Stimulated activated effector memory CD8-positive, alpha-beta T cell treated with anti-CD3 and anti-CD28 coated beads, Interleukin-12 subunit alpha, Interleukin-12 subunit beta, amount 100 ng/mL, for 72 hours (primary cell): ENCODE data around the gene RFTN2.
"Not testable (repeated sequence)": the region's sequence is repeated elsewhere in the genome, so short reads cannot be mapped to it uniquely, and the experiment has no call there.

ENCODE experiments used
- ATAC-seq: fragments of 150-1000 bp; cut with Tn5 transposase; 2 replicates; pipeline ENCODE4 v1.10.0; 2021
- DNase-seq, 2 donors: peaks; one replicate each; pipeline ENCODE4 v3.0.0; 2021 to 2022; ENCODE audit warnings: low spot score in 2 of 2
- H3K27ac Mint-ChIP-seq: one replicate; pipeline ENCODE4 v1.8.0; 2022; ENCODE audit warnings: mild to moderate bottlenecking, mixed read lengths
- H3K36me3 Mint-ChIP-seq: one replicate; pipeline ENCODE4 v1.8.0; 2022; ENCODE audit warnings: mild to moderate bottlenecking, mixed read lengths
- H3K4me1 Mint-ChIP-seq: one replicate; pipeline ENCODE4 v1.8.0; 2022; ENCODE audit warnings: mixed read lengths
- H3K4me3 Mint-ChIP-seq: one replicate; pipeline ENCODE4 v1.8.0; 2022; ENCODE audit warnings: mild to moderate bottlenecking, mixed read lengths
- H3K9me3 Mint-ChIP-seq: one replicate; pipeline ENCODE4 v1.8.0; 2022; ENCODE audit warnings: mixed read lengths

RFTN2 gene

GRCh38 chr2:197675246-197675645 is at the start of gene RFTN2:
Gene RFTN2 (minus strand): TSS chr2:197675587. CDS start chr2:197675458, 129 bp downstream.
- Mint-ChIP-seq H3K36me3 (no peaks in the 10 kb centered on the region), H3K9me3 (no peaks in the 10 kb centered on the region), H3K27ac (no peak within 1 kb of the TSS), H3K4me3 (no peak within 1 kb of the TSS), H3K4me1 (peaks cover 5% of the 10 kb centered on the region)
- DNase-seq (no peak), ATAC-seq (no peak)

- peaks cover 6% of the 10 kb centered on the region for H3K4me1 Mint-ChIP-seq
- H3K27ac Mint-ChIP-seq = no peak overlapping the region
- no peak for DNase-seq
- peaks cover 18% of the 10 kb centered on the region for H3K36me3 Mint-ChIP-seq
- H3K9me3 Mint-ChIP-seq = no peaks in the 10 kb centered on the region
- no peak for ATAC-seq
- H3K4me3 Mint-ChIP-seq = no peak overlapping the region
Measured at GRCh38 chr2:197717863-197718262, 42.5 kb upstream of the RFTN2 start.

GRCh38 chr2:197713271-197713670 is 37.9 kb upstream of the RFTN2 start:
- Mint-ChIP-seq H3K36me3 (peaks cover 59% of the 10 kb centered on the region), H3K4me3 (no peak overlapping the region), H3K9me3 (no peaks in the 10 kb centered on the region), H3K4me1 (peaks cover 29% of the 10 kb centered on the region), H3K27ac (no peak overlapping the region)
- no peak for ATAC-seq
- no peak for DNase-seq

- peaks cover 40% of the 10 kb centered on the region for H3K4me1 Mint-ChIP-seq
Measured at GRCh38 chr2:197711578-197711977, 36.2 kb upstream of the RFTN2 start.

GRCh38 chr2:197710424-197711042 is 35.1 kb upstream of the RFTN2 start:
- H3K27ac Mint-ChIP-seq = no peak overlapping the region
- no peaks in the 10 kb centered on the region for H3K9me3 Mint-ChIP-seq
- peaks cover 46% of the 10 kb centered on the region for H3K4me1 Mint-ChIP-seq
- H3K4me3 Mint-ChIP-seq = no peak overlapping the region
- DNase-seq (no peak), ATAC-seq (peak; percentile 84)
- H3K36me3 Mint-ChIP-seq = peaks cover 71% of the 10 kb centered on the region

More at GRCh38 chr2:197711578-197711977, 36.2 kb upstream of the RFTN2 start:
- Mint-ChIP-seq H3K36me3 (peaks cover 63% of the 10 kb centered on the region), H3K9me3 (no peaks in the 10 kb centered on the region), H3K27ac (no peak overlapping the region), H3K4me3 (no peak overlapping the region)
- no peak for ATAC-seq
- no peak for DNase-seq

- not testable (repeated sequence) for H3K27ac Mint-ChIP-seq, DNase-seq, H3K9me3 Mint-ChIP-seq, ATAC-seq
- H3K4me1 Mint-ChIP-seq = peaks cover 52% of the 10 kb centered on the region
- peak overlapping the region; percentile 90 for H3K4me3 Mint-ChIP-seq
- peaks cover 75% of the 10 kb centered on the region for H3K36me3 Mint-ChIP-seq
Measured at GRCh38 chr2:197709140-197709539, 33.8 kb upstream of the RFTN2 start.

GRCh38 chr2:197708331-197708730 is 32.9 kb upstream of the RFTN2 start:
- DNase-seq = no peak
- Mint-ChIP-seq H3K4me1 (peaks cover 50% of the 10 kb centered on the region), H3K4me3 (peak overlapping the region; percentile 90), H3K9me3 (no peaks in the 10 kb centered on the region), H3K36me3 (peaks cover 69% of the 10 kb centered on the region), H3K27ac (no peak overlapping the region)
- ATAC-seq = no peak

GRCh38 chr2:197707316-197708213 is 32.2 kb upstream of the RFTN2 start:
- H3K4me1 Mint-ChIP-seq = peaks cover 46% of the 10 kb centered on the region

GRCh38 chr2:197706839-197707207 is 31.4 kb upstream of the RFTN2 start:
- Mint-ChIP-seq H3K4me3 (peak overlapping the region; percentile 90), H3K9me3 (no peaks in the 10 kb centered on the region), H3K4me1 (peaks cover 46% of the 10 kb centered on the region), H3K27ac (peak overlapping the region; percentile 95), H3K36me3 (peaks cover 54% of the 10 kb centered on the region)
- DNase-seq (no peak), ATAC-seq (no peak)

More at GRCh38 chr2:197707316-197708213, 32.2 kb upstream of the RFTN2 start:
- no peak for DNase-seq
- no peak for ATAC-seq
- peaks cover 61% of the 10 kb centered on the region for H3K36me3 Mint-ChIP-seq
- peak overlapping the region; percentile 54 for H3K27ac Mint-ChIP-seq
- H3K9me3 Mint-ChIP-seq = no peaks in the 10 kb centered on the region
- H3K4me3 Mint-ChIP-seq = peak overlapping the region; percentile 90

GRCh38 chr2:197705912-197706838 is 30.8 kb upstream of the RFTN2 start:
- DNase-seq (peak; percentile 28 to 75), ATAC-seq (no peak)
- Mint-ChIP-seq H3K27ac (peak overlapping the region; percentile 95), H3K4me3 (peak overlapping the region; percentile 90), H3K4me1 (peaks cover 49% of the 10 kb centered on the region), H3K9me3 (no peaks in the 10 kb centered on the region), H3K36me3 (peaks cover 48% of the 10 kb centered on the region)

- H3K27ac Mint-ChIP-seq = peak within 1 kb of the TSS; percentile 95
- DNase-seq (peak; percentile 84 to 95), ATAC-seq (peak; percentile 92)
- H3K4me3 Mint-ChIP-seq = peak within 1 kb of the TSS; percentile 90
- no peaks in the 10 kb centered on the region for H3K9me3 Mint-ChIP-seq
- peaks cover 55% of the 10 kb centered on the region for H3K4me1 Mint-ChIP-seq
- peaks cover 44% of the 10 kb centered on the region for H3K36me3 Mint-ChIP-seq
Measured at GRCh38 chr2:197705121-197705911, 29.9 kb upstream of the RFTN2 start, which contains the start of gene MARS2. Gene MARS2 (plus strand): TSS chr2:197705369. CDS start chr2:197705406, 37 bp downstream.

GRCh38 chr2:197704434-197705120 is 29.2 kb upstream of the RFTN2 start:
- peaks cover 49% of the 10 kb centered on the region for H3K4me1 Mint-ChIP-seq
- H3K36me3 Mint-ChIP-seq = peaks cover 36% of the 10 kb centered on the region
- DNase-seq (no peak), ATAC-seq (peak; percentile 52)
- H3K4me3 Mint-ChIP-seq = peak overlapping the region; percentile 90
- peak overlapping the region; percentile 95 for H3K27ac Mint-ChIP-seq
- H3K9me3 Mint-ChIP-seq = no peaks in the 10 kb centered on the region

- peaks cover 16% of the 10 kb centered on the region for H3K36me3 Mint-ChIP-seq
- H3K9me3 Mint-ChIP-seq = no peaks in the 10 kb centered on the region
- peaks cover 27% of the 10 kb centered on the region for H3K4me1 Mint-ChIP-seq
- DNase-seq (peak in 1 of 2 donors; percentile 55), ATAC-seq (peak; percentile 29)
- H3K4me3 Mint-ChIP-seq = no peak overlapping the region
- H3K27ac Mint-ChIP-seq = peak overlapping the region; percentile 13
Measured at GRCh38 chr2:197700960-197701359, 25.6 kb upstream of the RFTN2 start.

GRCh38 chr2:197699724-197700123 is 24.3 kb upstream of the RFTN2 start:
- not testable (repeated sequence) for DNase-seq, H3K9me3 Mint-ChIP-seq, H3K27ac Mint-ChIP-seq, ATAC-seq, H3K36me3 Mint-ChIP-seq, H3K4me3 Mint-ChIP-seq
- peaks cover 25% of the 10 kb centered on the region for H3K4me1 Mint-ChIP-seq
